GM18511 (cell line): ENCODE data around the gene ATP8A1.
"Not testable (repeated sequence)": the region's sequence is repeated elsewhere in the genome, so short reads cannot be mapped to it uniquely, and the experiment has no call there.

Source experiments
- ATAC-seq: cut with Tn5 transposase; IDR thresholded peaks from one replicate; pipeline ENCODE4 v1.9.1; 2021; ENCODE audit warnings: mild to moderate bottlenecking, moderate library complexity; ENCODE audit not compliant: unreplicated experiment

Gene ATP8A1

GRCh38 chr4:42656944-42657792, at the start of gene ATP8A1:
ATP8A1 (minus strand) TSS chr4:42657105; CDS start chr4:42656873, 232 bp downstream.
- peak; percentile 74 for ATAC-seq

GRCh38 chr4:42706086-42706485, 49.2 kb upstream of the ATP8A1 start:
- no peak for ATAC-seq

- no peak for ATAC-seq
Measured at GRCh38 chr4:42703813-42704212, 46.9 kb upstream of the ATP8A1 start.

- ATAC-seq, result no peak
Measured at GRCh38 chr4:42702895-42703294, 46.0 kb upstream of the ATP8A1 start.

GRCh38 chr4:42701780-42702179, 44.9 kb upstream of the ATP8A1 start:
- not testable (repeated sequence) for ATAC-seq

GRCh38 chr4:42690537-42690936, 33.6 kb upstream of the ATP8A1 start:
- ATAC-seq, result no peak

- no peak for ATAC-seq
Measured at GRCh38 chr4:42683393-42683792, 26.5 kb upstream of the ATP8A1 start.

GRCh38 chr4:42678512-42678911, 21.6 kb upstream of the ATP8A1 start:
- peak; percentile 65 for ATAC-seq

GRCh38 chr4:42676066-42676951, 19.4 kb upstream of the ATP8A1 start:
- no peak for ATAC-seq

- ATAC-seq, result no peak
Measured at GRCh38 chr4:42673082-42673425, 16.1 kb upstream of the ATP8A1 start.

GRCh38 chr4:42672359-42673081, 15.6 kb upstream of the ATP8A1 start:
- no peak for ATAC-seq

GRCh38 chr4:42671431-42672194, 14.7 kb upstream of the ATP8A1 start:
- ATAC-seq, result peak; percentile 75

GRCh38 chr4:42658261-42658660, 1.4 kb upstream of the ATP8A1 start:
- ATAC-seq, result no peak

- no peak for ATAC-seq
Measured at GRCh38 chr4:42656679-42656943, 294 bp downstream of the ATP8A1 start.

- peak; percentile 25 for ATAC-seq
Measured at GRCh38 chr4:42655921-42656678, 805 bp downstream of the ATP8A1 start.

GRCh38 chr4:42655269-42655637, 1.7 kb downstream of the ATP8A1 start:
- ATAC-seq, result no peak

GRCh38 chr4:42654631-42655268, 2.2 kb downstream of the ATP8A1 start:
- peak; percentile 27 for ATAC-seq

- no peak for ATAC-seq
Measured at GRCh38 chr4:42653626-42654560, 3.0 kb downstream of the ATP8A1 start.
